ENCODE results near the gene TTC39B.

DNA sequence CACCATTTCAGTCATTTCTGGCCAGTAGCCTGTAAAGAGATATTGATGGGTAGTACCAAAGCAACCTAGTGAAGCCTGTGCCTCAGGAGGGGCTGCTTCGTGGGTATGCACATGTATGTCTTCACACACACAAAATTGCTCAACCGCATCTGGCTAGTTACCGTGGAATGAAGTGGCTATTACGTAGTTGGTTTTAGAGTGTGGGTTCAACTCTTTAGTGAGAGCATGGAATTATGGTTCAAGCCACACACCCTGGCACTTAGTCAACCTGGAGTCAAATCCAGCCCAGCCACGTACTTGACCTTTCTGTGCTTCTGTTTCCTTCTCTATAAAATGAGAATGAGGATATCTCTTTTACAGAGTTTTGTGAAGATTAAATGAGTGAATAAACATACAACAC is 174.9 kb downstream of the TTC39B start:
- TF ChIP-seq YY1 (tag by site-specific recombination; IDR thresholded peaks at IDR 0.05) (no peak), ZNF394 (tag by site-specific recombination; IDR thresholded peaks at IDR 0.05; ENCODE audit: borderline replicate concordance) (no peak), ZNF433 (tag by site-specific recombination; IDR thresholded peaks at IDR 0.05; ENCODE audit: low read depth) (no peak), CTCF (tag by site-specific recombination; IDR thresholded peaks at IDR 0.05) (no peak), ZNF660 (tag by site-specific recombination; IDR thresholded peaks at IDR 0.05) (no peak), SCRT1 (tag by site-specific recombination; IDR thresholded peaks at IDR 0.05; ENCODE audit: borderline replicate concordance) (no peak), ZNF140 (tag by site-specific recombination; IDR thresholded peaks at IDR 0.05) (no peak), PRDM1 (tag by site-specific recombination; IDR thresholded peaks at IDR 0.05) (no peak), ZNF76 (tag by site-specific recombination; IDR thresholded peaks at IDR 0.05; ENCODE audit: borderline replicate concordance, low read depth) (no peak), ZNF610 (tag by site-specific recombination; IDR thresholded peaks at IDR 0.05; ENCODE audit: borderline replicate concordance) (no peak), ZNF596 (tag by site-specific recombination; IDR thresholded peaks at IDR 0.05) (no peak), TRIM28 (IDR thresholded peaks at IDR 0.05; ENCODE audit: borderline replicate concordance, low read length) (no peak)
